ENCODE data around the gene MYO5B. TPM values are rescaled to one million over a fixed set of nuclear protein-coding genes. Genes with fewer than 3 reads are reported as not detected.
"Not testable (repeated sequence)": the region's sequence is repeated elsewhere in the genome, so short reads cannot be mapped to it uniquely, and the experiment has no call there.

Gene MYO5B
- polyA plus RNA-seq, 1 experiment = 0.18 TPM

DNA sequence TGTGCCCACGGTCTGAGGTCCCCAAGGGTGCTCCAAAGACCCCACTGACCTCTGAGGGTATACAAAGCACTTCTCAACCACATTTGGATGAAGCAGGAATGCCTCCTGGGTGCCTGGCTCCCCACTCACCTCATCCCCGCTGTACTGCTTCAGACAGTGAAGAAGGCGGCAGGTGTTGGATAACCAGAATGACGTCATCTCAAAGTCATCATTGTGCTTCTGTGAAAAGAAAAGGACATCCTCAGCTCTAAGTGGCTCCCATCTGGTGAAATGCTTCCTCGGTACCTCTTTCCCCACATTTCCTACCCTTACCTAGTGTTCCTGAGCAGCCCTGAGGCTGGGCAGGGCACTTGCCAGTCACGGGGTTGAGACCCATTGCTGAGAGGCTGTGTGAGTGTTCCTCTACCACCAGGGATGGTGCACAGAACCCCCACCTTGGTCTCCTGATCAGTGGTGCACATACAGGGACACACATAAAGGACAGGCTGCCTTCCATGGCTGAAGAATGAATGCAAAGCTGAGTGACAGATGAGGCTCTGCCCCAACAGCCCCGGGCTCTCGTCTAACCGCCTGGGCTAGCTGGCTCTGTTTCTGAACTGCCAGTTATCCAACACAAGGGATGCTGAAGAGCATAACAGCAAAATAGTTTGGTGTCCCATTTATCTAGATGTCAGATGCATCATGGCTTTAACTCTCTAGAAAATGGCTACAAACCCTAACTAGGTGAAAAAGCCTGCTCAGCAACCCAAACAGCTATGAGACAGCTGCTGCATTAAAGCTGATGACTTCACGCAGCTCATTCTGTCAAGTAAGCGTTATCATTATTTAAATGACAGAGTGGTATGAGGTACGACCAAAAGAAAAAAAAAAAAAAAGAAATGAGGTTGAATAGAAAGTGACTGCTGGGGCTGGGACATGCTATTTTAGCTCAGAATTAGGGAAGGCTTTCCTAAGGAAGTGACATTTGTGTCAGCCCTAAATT, 353.4 kb downstream of the MYO5B start:
- DNase-seq (ENCODE audit: low read depth) = no peak
- TF ChIP-seq, protein P1, sequence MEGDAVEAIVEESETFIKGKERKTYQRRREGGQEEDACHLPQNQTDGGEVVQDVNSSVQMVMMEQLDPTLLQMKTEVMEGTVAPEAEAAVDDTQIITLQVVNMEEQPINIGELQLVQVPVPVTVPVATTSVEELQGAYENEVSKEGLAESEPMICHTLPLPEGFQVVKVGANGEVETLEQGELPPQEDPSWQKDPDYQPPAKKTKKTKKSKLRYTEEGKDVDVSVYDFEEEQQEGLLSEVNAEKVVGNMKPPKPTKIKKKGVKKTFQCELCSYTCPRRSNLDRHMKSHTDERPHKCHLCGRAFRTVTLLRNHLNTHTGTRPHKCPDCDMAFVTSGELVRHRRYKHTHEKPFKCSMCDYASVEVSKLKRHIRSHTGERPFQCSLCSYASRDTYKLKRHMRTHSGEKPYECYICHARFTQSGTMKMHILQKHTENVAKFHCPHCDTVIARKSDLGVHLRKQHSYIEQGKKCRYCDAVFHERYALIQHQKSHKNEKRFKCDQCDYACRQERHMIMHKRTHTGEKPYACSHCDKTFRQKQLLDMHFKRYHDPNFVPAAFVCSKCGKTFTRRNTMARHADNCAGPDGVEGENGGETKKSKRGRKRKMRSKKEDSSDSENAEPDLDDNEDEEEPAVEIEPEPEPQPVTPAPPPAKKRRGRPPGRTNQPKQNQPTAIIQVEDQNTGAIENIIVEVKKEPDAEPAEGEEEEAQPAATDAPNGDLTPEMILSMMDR (IDR thresholded peaks at IDR 0.05; ENCODE audit: insufficient read depth, low read depth, low read length) = no peak
- no peaks in the 10 kb centered on the region for H3K36me3 ChIP-seq (ENCODE audit: control insufficient read depth, insufficient read depth, low read length)
- no peaks in the 10 kb centered on the region for H3K27me3 ChIP-seq (ENCODE audit: control insufficient read depth, insufficient read depth, low read length)
- H3K4me3 ChIP-seq (ENCODE audit: low read depth, low read length) = no peak overlapping the region
- CTCF ChIA-PET = interaction anchor here (1.1 to 1.5 kb wide), 3 partner anchors 18 to 331 kb away, joined by 3 to 4 read pairs (median 3); no protein-coding TSS in a partner anchor
- POLR2A ChIA-PET = no interaction called here

GRCh38 chr18:49839012-49839411, 355.9 kb downstream of the MYO5B start:
- ChIA-PET CTCF (no interaction called here), POLR2A (no interaction called here)
- Histone ChIP-seq H3K36me3 (ENCODE audit: control insufficient read depth, insufficient read depth, low read length) (no peaks in the 10 kb centered on the region), H3K4me3 (ENCODE audit: low read depth, low read length) (no peak overlapping the region), H3K27me3 (ENCODE audit: control insufficient read depth, insufficient read depth, low read length) (no peaks in the 10 kb centered on the region)
- DNase-seq (ENCODE audit: low read depth) = no peak
- TF ChIP-seq, protein P1 (IDR thresholded peaks at IDR 0.05; ENCODE audit: insufficient read depth, low read depth, low read length) = no peak

DNA sequence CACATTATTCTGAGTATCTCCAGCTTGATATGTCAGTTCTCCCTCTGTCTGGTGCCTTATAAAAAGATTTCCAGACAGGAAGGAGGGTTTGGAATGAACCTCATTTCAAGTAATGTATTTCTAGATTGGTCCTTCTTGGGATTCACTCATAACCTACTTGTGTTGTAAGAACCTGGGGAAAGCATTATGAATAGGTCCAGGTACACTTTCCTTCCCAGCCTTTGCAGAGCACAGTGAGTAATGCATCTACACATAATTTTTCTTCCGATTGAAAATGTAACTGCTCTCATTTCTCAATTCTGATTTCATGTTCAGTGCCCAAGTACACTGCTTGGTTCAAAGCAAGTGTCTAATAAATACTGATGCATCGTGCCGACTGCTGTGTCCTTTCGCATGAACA, 356.6 kb downstream of the MYO5B start:
- no peaks in the 10 kb centered on the region for H3K27me3 ChIP-seq (ENCODE audit: control insufficient read depth, insufficient read depth, low read length)
- ChIA-PET POLR2A (no interaction called here), CTCF (interaction anchor here (0.7 to 1.7 kb wide), 2 partner anchors 20 to 315 kb away, joined by 3 to 7 read pairs; no protein-coding TSS in a partner anchor)
- DNase-seq (ENCODE audit: low read depth) = no peak
- no peak overlapping the region for H3K4me3 ChIP-seq (ENCODE audit: low read depth, low read length)
- TF ChIP-seq, protein P1 (IDR thresholded peaks at IDR 0.05; ENCODE audit: insufficient read depth, low read depth, low read length) = no peak
- H3K36me3 ChIP-seq (ENCODE audit: control insufficient read depth, insufficient read depth, low read length) = no peaks in the 10 kb centered on the region

DNA sequence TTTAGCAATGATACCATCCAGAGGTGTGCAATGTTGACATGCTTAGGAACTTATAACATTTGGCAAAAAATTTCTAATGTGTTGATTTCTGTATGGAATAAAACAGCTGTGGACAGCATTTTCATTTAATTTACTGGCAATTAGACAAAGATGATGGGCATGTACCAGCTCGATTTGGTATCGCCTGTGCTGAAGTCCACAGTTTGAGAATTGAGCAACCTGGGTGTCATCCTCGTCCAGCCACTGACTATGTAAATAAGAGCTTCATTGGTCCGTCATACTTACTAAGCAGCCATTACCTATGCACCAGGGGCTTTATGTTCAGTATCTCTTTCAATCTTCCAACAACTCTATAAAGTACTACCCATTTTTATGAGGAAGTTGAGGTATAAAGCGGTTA, 357.1 kb downstream of the MYO5B start:
- POLR2A ChIA-PET = no interaction called here
- TF ChIP-seq, protein P1 (IDR thresholded peaks at IDR 0.05; ENCODE audit: insufficient read depth, low read depth, low read length) = no peak
- DNase-seq (ENCODE audit: low read depth) = no peak
- Histone ChIP-seq H3K27me3 (ENCODE audit: control insufficient read depth, insufficient read depth, low read length) (no peaks in the 10 kb centered on the region), H3K36me3 (ENCODE audit: control insufficient read depth, insufficient read depth, low read length) (no peaks in the 10 kb centered on the region), H3K4me3 (ENCODE audit: low read depth, low read length) (no peak overlapping the region)
- CTCF ChIA-PET = interaction anchor here (0.7 to 1.7 kb wide), 3 partner anchors 21 to 339 kb away, joined by 3 to 7 read pairs (median 3); no protein-coding TSS in a partner anchor

DNA sequence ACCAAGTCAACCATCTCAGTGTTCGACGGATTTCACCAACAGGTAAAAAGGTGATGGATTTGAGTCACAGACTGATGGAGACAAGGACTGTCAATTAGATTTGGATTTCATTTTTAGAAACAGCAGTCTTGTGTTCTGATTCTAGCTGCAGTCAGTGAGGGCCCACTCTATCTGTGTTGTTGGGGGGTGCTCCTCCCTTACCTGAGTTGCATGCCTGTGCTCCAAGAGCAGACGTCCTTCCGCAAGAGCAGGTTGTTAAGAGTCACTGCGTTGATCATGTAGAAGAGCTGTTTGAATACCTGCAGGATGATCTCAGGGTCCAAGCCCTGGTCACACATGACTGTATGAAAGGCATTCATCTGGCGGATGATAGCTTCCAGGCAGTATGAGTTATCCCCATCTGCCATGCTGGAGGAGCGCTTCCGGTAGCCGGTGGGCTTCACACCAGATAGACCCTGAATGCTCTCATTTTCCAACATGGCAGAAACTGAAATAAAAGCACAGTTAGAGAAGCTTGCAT, 357.6 kb downstream of the MYO5B start:
- H3K27me3 ChIP-seq (ENCODE audit: control insufficient read depth, insufficient read depth, low read length); POLR2A ChIA-PET; DNase-seq (ENCODE audit: low read depth); H3K36me3 ChIP-seq (ENCODE audit: control insufficient read depth, insufficient read depth, low read length); H3K4me3 ChIP-seq (ENCODE audit: low read depth, low read length): not testable (repeated sequence)
- CTCF ChIA-PET = interaction anchor here (0.7 to 1.7 kb wide), 2 partner anchors 21 to 338 kb away, joined by 3 to 7 read pairs; no protein-coding TSS in a partner anchor
